ENCODE results near the gene ETF1. TPM values are rescaled to one million over a fixed set of nuclear protein-coding genes. Genes with fewer than 3 reads are reported as not detected.

ETF1 gene
- total RNA-seq, 5 donors from 2014 or later (not counting 1 experiment from before 2014, with no cell fraction given) = 40.1 to 115 (median 43.2) TPM

DNA sequence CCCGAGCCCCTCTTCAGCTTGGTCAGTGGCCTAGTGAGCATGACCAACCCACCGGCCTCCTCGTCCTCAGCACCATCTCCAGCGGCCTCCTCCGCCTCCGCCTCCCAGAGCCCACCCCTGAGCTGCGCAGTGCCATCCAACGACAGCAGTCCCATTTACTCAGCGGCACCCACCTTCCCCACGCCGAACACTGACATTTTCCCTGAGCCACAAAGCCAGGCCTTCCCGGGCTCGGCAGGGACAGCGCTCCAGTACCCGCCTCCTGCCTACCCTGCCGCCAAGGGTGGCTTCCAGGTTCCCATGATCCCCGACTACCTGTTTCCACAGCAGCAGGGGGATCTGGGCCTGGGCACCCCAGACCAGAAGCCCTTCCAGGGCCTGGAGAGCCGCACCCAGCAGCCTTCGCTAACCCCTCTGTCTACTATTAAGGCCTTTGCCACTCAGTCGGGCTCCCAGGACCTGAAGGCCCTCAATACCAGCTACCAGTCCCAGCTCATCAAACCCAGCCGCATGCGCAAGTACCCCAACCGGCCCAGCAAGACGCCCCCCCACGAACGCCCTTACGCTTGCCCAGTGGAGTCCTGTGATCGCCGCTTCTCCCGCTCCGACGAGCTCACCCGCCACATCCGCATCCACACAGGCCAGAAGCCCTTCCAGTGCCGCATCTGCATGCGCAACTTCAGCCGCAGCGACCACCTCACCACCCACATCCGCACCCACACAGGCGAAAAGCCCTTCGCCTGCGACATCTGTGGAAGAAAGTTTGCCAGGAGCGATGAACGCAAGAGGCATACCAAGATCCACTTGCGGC lies 75.9 kb downstream of the ETF1 start:
- peak overlapping the region in 1 of 2 donors; percentile 68 for H3K27ac Mint-ChIP-seq
- ChIA-PET CTCF (interaction anchor here (0.7 to 1.2 kb wide), 2 partner anchors 17 to 25 kb away, joined by 3 read pairs; no protein-coding TSS in a partner anchor), POLR2A (interaction anchor here (0.6 to 0.7 kb wide), 2 partner anchors 57 to 68 kb away, joined by 3 read pairs; no protein-coding TSS in a partner anchor)
- no peaks in the 10 kb centered on the region for H3K27me3 Mint-ChIP-seq
- Histone ChIP-seq H3K27me3 (replicated peaks in 1 of 2; ENCODE audit: control insufficient read depth in 2 of 2, extremely low read depth in 1 of 2, insufficient read depth in 2 of 2, low read length in 1 of 2) (peaks cover 0 to 6% of the 10 kb centered on the region in 2 experiments), H3K4me1 (ENCODE audit: control insufficient read depth in 1 of 2, extremely low read depth in 1 of 2, insufficient read depth in 2 of 2, low read length in 2 of 2) (peaks cover 13 to 44% of the 10 kb centered on the region in 2 experiments), H3K27ac (ENCODE audit: low read length) (peak overlapping the region; percentile 4), H3K36me3 (ENCODE audit: control insufficient read depth in 2 of 2, extremely low read depth in 1 of 2, insufficient read depth in 1 of 2, low read length in 1 of 2) (peaks cover 0 to 3% of the 10 kb centered on the region in 2 donors), H3K4me3 (ENCODE audit: control insufficient read depth in 1 of 2, extremely low read depth in 1 of 2, low read length in 1 of 2) (peak overlapping the region; percentile 88 to 96), H3K9me3 (no peaks in the 10 kb centered on the region)
- WGBS (ENCODE audit: insufficient coverage) = 93% methylated on average over 45 of the region's 45 CpGs
- peak overlapping the region; percentile 72 to 83 (median 82) for H3K4me3 Mint-ChIP-seq
- no peak for ATAC-seq (replicated peaks in 1 of 4)
- H3K36me3 Mint-ChIP-seq = peaks cover 9% of the 10 kb centered on the region
- no peak for DNase-seq
- H3K9me3 Mint-ChIP-seq = no peaks in the 10 kb centered on the region
- peaks cover 26 to 28% (median 27%) of the 10 kb centered on the region in 3 donors for H3K4me1 Mint-ChIP-seq

DNA sequence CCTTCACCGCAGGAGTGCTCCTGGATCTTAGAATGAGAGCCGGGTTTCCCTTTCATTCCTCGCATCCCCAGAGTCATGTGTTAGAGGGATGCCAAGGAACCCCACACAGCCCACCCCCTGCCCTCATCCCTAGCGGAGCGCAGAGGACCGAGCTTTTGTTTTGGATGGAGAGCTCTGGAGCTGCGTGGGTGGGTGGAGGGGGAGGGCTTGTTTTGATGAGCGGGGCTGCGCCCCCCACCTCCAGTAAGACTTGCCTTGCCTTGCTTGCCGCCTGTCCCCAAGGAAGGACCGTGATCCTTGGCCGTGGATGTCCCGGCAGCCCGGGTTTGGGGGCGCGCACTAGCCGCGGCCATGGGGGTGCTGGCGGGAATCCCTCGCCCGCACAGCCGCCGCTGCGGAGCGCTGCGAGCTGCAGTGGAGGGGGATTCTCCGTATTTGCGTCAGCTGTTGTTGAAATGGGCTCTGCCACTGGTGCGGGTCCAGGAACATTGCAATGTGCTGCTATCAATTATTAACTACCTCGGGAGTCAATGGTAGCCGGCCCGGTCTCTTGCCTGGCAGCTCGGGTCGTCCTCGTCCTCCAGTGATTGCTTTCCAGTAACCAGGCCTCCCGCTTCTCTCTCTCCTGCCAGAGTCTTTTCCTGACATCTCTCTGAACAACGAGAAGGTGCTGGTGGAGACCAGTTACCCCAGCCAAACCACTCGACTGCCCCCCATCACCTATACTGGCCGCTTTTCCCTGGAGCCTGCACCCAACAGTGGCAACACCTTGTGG lies 76.7 kb downstream of the ETF1 start:
- ChIA-PET POLR2A (interaction anchor here (0.5 to 1.4 kb wide), 6 partner anchors 18 to 109 kb away, joined by 4 to 11 read pairs (median 7); no protein-coding TSS in a partner anchor), CTCF (interaction anchor here (0.6 to 1.9 kb wide), 9 partner anchors 17 to 1299 kb away, joined by 3 to 10 read pairs (median 3); partner anchors contain the start of gene ETF1 (in 1 of the 2))
- Mint-ChIP-seq H3K27me3 (no peaks in the 10 kb centered on the region), H3K9me3 (no peaks in the 10 kb centered on the region), H3K4me3 (peak overlapping the region; percentile 82 to 88 (median 83)), H3K36me3 (peaks cover 9% of the 10 kb centered on the region), H3K4me1 (peaks cover 26 to 30% (median 28%) of the 10 kb centered on the region in 3 donors), H3K27ac (peak overlapping the region in 1 of 2 donors; percentile 64)
- no peaks in the 10 kb centered on the region for H3K9me3 ChIP-seq
- 30% methylated on average over 32 of the region's 39 CpGs for WGBS (ENCODE audit: insufficient coverage)
- peak in 3 of 35 experiments; percentile 19 to 48 (median 30) for DNase-seq
- H3K27ac ChIP-seq (ENCODE audit: low read length) = peak overlapping the region; percentile 4
- H3K36me3 ChIP-seq (ENCODE audit: control insufficient read depth in 2 of 2, extremely low read depth in 1 of 2, insufficient read depth in 1 of 2, low read length in 1 of 2) = peaks cover 0 to 3% of the 10 kb centered on the region in 2 donors
- peaks cover 13 to 44% of the 10 kb centered on the region in 2 experiments for H3K4me1 ChIP-seq (ENCODE audit: control insufficient read depth in 1 of 2, extremely low read depth in 1 of 2, insufficient read depth in 2 of 2, low read length in 2 of 2)
- H3K4me3 ChIP-seq (ENCODE audit: control insufficient read depth in 1 of 2, extremely low read depth in 1 of 2, low read length in 1 of 2) = peak overlapping the region; percentile 88 to 96
- peaks cover 0 to 6% of the 10 kb centered on the region in 2 experiments for H3K27me3 ChIP-seq (replicated peaks in 1 of 2; ENCODE audit: control insufficient read depth in 2 of 2, extremely low read depth in 1 of 2, insufficient read depth in 2 of 2, low read length in 1 of 2)
- ATAC-seq (replicated peaks in 1 of 4) = no peak

DNA sequence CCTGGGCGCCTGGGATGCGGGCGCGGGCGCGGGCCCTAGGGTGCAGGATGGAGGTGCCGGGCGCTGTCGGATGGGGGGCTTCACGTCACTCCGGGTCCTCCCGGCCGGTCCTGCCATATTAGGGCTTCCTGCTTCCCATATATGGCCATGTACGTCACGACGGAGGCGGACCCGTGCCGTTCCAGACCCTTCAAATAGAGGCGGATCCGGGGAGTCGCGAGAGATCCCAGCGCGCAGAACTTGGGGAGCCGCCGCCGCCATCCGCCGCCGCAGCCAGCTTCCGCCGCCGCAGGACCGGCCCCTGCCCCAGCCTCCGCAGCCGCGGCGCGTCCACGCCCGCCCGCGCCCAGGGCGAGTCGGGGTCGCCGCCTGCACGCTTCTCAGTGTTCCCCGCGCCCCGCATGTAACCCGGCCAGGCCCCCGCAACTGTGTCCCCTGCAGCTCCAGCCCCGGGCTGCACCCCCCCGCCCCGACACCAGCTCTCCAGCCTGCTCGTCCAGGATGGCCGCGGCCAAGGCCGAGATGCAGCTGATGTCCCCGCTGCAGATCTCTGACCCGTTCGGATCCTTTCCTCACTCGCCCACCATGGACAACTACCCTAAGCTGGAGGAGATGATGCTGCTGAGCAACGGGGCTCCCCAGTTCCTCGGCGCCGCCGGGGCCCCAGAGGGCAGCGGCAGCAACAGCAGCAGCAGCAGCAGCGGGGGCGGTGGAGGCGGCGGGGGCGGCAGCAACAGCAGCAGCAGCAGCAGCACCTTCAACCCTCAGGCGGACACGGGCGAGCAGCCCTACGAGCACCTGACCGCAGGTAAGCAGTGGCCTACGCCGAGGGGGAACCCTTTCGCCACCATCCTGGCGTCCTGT lies 77.5 kb downstream of the ETF1 start, which contains the start of gene EGR1:
EGR1 (plus strand) TSS at position 219 of the 864 bp plus-strand sequence; CDS start at position 502, 283 bp downstream.
- H3K36me3 Mint-ChIP-seq = peaks cover 9% of the 10 kb centered on the region
- peak within 1 kb of the TSS; percentile 82 to 88 (median 83) for H3K4me3 Mint-ChIP-seq
- H3K4me1 Mint-ChIP-seq = peaks cover 32 to 38% (median 35%) of the 10 kb centered on the region in 3 donors
- ChIA-PET POLR2A (interaction anchor here (0.5 to 1.9 kb wide), 10 partner anchors 17 to 248 kb away, joined by 3 to 12 read pairs (median 5); partner anchors contain the start of gene ETF1 (in 2 of the 2)), CTCF (interaction anchor here (0.6 to 2.6 kb wide), 16 partner anchors 10 to 1300 kb away, joined by 3 to 19 read pairs (median 4); partner anchors contain the start of genes BRD8 (in 1 of the 2), ETF1 (in 1 of the 2), KDM3B (in 1 of the 2) and REEP2 (in 1 of the 2))
- WGBS (ENCODE audit: insufficient coverage) = under 1% methylated on average over 85 of the region's 85 CpGs
- H3K27ac Mint-ChIP-seq = peak within 1 kb of the TSS; percentile 85 to 90
- Histone ChIP-seq H3K4me1 (ENCODE audit: control insufficient read depth in 1 of 2, extremely low read depth in 1 of 2, insufficient read depth in 2 of 2, low read length in 2 of 2) (peaks cover 13 to 47% of the 10 kb centered on the region in 2 experiments), H3K27me3 (replicated peaks in 1 of 2; ENCODE audit: control insufficient read depth in 2 of 2, extremely low read depth in 1 of 2, insufficient read depth in 2 of 2, low read length in 1 of 2) (peaks cover 0 to 6% of the 10 kb centered on the region in 2 experiments), H3K9me3 (no peaks in the 10 kb centered on the region), H3K36me3 (ENCODE audit: control insufficient read depth in 2 of 2, extremely low read depth in 1 of 2, insufficient read depth in 1 of 2, low read length in 1 of 2) (peaks cover 0 to 3% of the 10 kb centered on the region in 2 donors), H3K4me3 (ENCODE audit: control insufficient read depth in 1 of 2, extremely low read depth in 1 of 2, low read length in 1 of 2) (peak within 1 kb of the TSS; percentile 88 to 96), H3K27ac (ENCODE audit: low read length) (peak within 1 kb of the TSS; percentile 99)
- H3K27me3 Mint-ChIP-seq = no peaks in the 10 kb centered on the region
- ATAC-seq (replicated peaks in 1 of 4) = peak; percentile 71 to 73 (median 72)
- no peaks in the 10 kb centered on the region for H3K9me3 Mint-ChIP-seq
- DNase-seq = peak; percentile 88 to 97 (median 92)

DNA sequence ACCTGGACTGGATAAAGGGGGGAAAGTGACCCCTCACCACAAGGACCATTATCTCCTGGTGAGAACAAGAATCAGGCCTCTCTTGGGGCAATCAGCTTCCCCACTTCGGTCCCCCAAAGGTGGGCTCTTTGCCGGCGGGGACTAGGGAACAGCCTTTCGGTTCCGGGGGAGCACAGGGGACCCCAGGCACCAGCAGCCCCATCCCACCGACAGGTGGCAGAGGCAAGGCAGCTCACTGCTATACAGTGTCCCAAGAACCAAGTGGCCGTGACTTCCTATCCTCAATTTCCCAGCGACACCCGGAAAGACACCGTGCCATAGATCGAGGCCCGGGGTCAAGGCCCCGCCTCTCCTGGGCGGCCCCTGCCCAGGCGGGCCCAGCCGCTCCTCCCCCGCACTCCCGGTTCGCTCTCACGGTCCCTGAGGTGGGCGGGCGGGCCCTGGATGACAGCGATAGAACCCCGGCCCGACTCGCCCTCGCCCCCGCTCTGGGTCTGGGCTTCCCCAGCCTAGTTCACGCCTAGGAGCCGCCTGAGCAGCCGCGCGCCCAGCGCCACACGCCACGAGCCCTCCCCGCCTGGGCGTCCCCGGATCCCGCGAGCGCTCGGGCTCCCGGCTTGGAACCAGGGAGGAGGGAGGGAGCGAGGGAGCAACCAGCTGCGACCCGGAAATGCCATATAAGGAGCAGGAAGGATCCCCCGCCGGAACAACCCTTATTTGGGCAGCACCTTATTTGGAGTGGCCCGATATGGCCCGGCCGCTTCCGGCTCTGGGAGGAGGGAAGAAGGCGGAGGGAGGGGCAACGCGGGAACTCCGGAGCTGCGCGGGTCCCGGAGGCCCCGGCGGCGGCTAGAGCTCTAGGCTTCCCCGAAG lies 78.4 kb downstream of the ETF1 start:
- Histone ChIP-seq H3K27me3 (replicated peaks in 1 of 2; ENCODE audit: control insufficient read depth in 2 of 2, extremely low read depth in 1 of 2, insufficient read depth in 2 of 2, low read length in 1 of 2) (peaks cover 0 to 6% of the 10 kb centered on the region in 2 experiments), H3K36me3 (ENCODE audit: control insufficient read depth in 2 of 2, extremely low read depth in 1 of 2, insufficient read depth in 1 of 2, low read length in 1 of 2) (peaks cover 0 to 3% of the 10 kb centered on the region in 2 donors), H3K9me3 (no peaks in the 10 kb centered on the region), H3K4me1 (ENCODE audit: control insufficient read depth in 1 of 2, extremely low read depth in 1 of 2, insufficient read depth in 2 of 2, low read length in 2 of 2) (peaks cover 22 to 56% of the 10 kb centered on the region in 2 experiments), H3K4me3 (ENCODE audit: control insufficient read depth in 1 of 2, extremely low read depth in 1 of 2, low read length in 1 of 2) (peak overlapping the region; percentile 88 to 96), H3K27ac (ENCODE audit: low read length) (peak overlapping the region; percentile 99)
- Mint-ChIP-seq H3K27ac (peak overlapping the region; percentile 85 to 90), H3K4me3 (peak overlapping the region; percentile 82 to 88 (median 83)), H3K27me3 (no peaks in the 10 kb centered on the region), H3K9me3 (no peaks in the 10 kb centered on the region), H3K4me1 (peaks cover 40 to 47% (median 42%) of the 10 kb centered on the region in 3 donors), H3K36me3 (peaks cover 9% of the 10 kb centered on the region)
- ChIA-PET POLR2A (interaction anchor here (0.5 to 1.9 kb wide), 6 partner anchors 28 to 248 kb away, joined by 3 to 12 read pairs (median 4); partner anchors contain the start of gene ETF1 (in 2 of the 2)), CTCF (interaction anchor here (0.5 to 2.6 kb wide), 14 partner anchors 9 to 848 kb away, joined by 3 to 19 read pairs (median 4); partner anchors contain the start of genes BRD8 (in 1 of the 2), ETF1 (in 1 of the 2), KDM3B (in 1 of the 2) and REEP2 (in 1 of the 2))
- WGBS (ENCODE audit: insufficient coverage) = 0% methylated on average over 55 of the region's 64 CpGs
- ATAC-seq (replicated peaks in 1 of 4) (peak; percentile 74 to 76 (median 74)), DNase-seq (peak; percentile 82 to 98 (median 93))
